ENCODE data around the gene ETV3. TPM values are rescaled to one million over a fixed set of nuclear protein-coding genes. Genes with fewer than 3 reads are reported as not detected.

ETV3 gene
- total and polyA plus RNA-seq, 2 experiments from 2014 or later, result 5.2 to 10.6 TPM

DNA sequence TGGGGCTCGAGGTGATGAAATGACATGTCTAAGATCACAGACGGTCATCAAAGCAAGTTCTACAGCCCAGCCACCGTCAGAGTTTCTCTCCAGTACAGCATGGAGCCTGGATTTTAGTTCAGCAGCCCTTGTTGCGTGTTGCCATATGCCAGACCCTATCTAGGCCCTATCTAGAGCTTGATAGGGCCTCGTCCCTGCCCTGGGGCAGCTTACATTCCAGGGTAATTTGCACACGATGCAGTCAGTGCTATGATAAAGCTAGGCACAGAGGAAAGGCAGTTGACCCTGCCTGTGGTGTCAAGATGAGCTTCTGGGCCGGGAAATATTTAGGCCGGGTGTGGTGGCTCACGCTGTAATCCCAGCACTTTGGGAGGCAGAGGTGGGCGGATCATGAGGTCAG, 57.5 kb downstream of the ETV3 start:
- 65 to 73% methylated on average over 10 of the region's 10 CpGs for WGBS, 2 experiments (ENCODE audit: low coverage in 1 of 2, low lambda C conversion rate in 2 of 2, missing lambda C conversion rate in 2 of 2)
- H3F3A ChIP-seq (ENCODE audit: insufficient read depth), result no peaks in the 10 kb centered on the region
- H3K9me3 ChIP-seq (ENCODE audit: low read depth), result no peaks in the 10 kb centered on the region
- no peaks in the 10 kb centered on the region for H3K79me2 ChIP-seq (ENCODE audit: insufficient read depth)
- H3K4me1 ChIP-seq (ENCODE audit: insufficient read depth), result no peaks in the 10 kb centered on the region
- H3K4me3 ChIP-seq, result no peak overlapping the region
- no peaks in the 10 kb centered on the region; the same call in 1 of the 2 replicates for H3K27me3 ChIP-seq (replicated peaks; ENCODE audit: insufficient read depth)
- DNase-seq, result no peak
- no peak overlapping the region for H2AFZ ChIP-seq
- H4K20me1 ChIP-seq (ENCODE audit: insufficient read depth), result no peaks in the 10 kb centered on the region
- no peak for TF ChIP-seq EZH2phosphoT487 (IDR thresholded peaks at IDR 0.05; ENCODE audit: insufficient read depth, low read depth)
- TF ChIP-seq EZH2 (IDR thresholded peaks at IDR 0.05; ENCODE audit: insufficient read depth, poor library complexity, severe bottlenecking), result no peak
- no peak overlapping the region for H3K4me2 ChIP-seq (ENCODE audit: unreplicated experiment)
- no peak overlapping the region for H3K9ac ChIP-seq
- no peaks in the 10 kb centered on the region for H3K9me2 ChIP-seq (ENCODE audit: insufficient read depth)
- H3K36me3 ChIP-seq (ENCODE audit: low read depth), result no peaks in the 10 kb centered on the region
- in situ Hi-C loops (cut with MboI), result no loop called here
- H3K27ac ChIP-seq, result no peak overlapping the region

DNA sequence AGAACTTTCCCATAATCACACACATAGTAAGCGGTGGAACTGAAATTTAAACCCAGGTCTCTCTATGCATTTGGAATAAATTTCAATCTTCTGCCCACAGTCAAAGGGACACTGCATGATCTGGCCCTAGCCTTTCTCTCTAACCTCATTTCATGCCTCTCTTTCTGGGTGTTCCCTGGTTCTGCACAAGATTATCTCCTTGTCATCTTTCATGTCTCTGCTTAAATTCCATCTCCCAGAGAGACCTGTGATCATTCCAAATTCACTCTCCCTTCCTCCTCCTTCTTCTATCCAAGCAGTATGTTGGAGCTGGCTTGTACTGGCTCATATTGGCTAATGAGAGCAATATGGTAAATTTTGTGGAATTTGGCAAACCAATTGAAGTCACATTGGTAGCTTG, 60.8 kb downstream of the ETV3 start:
- Histone ChIP-seq H3K9me3 (ENCODE audit: low read depth) (no peaks in the 10 kb centered on the region), H3F3A (ENCODE audit: insufficient read depth) (no peaks in the 10 kb centered on the region), H4K20me1 (ENCODE audit: insufficient read depth) (no peaks in the 10 kb centered on the region), H3K27ac (no peak overlapping the region), H3K9ac (no peak overlapping the region), H3K4me3 (no peak overlapping the region), H3K9me2 (ENCODE audit: insufficient read depth) (no peaks in the 10 kb centered on the region), H3K36me3 (ENCODE audit: low read depth) (no peaks in the 10 kb centered on the region), H3K4me1 (ENCODE audit: insufficient read depth) (no peaks in the 10 kb centered on the region), H3K27me3 (replicated peaks; ENCODE audit: insufficient read depth) (peaks cover 2% of the 10 kb centered on the region), H2AFZ (no peak overlapping the region), H3K4me2 (ENCODE audit: unreplicated experiment) (no peak overlapping the region), H3K79me2 (ENCODE audit: insufficient read depth) (no peaks in the 10 kb centered on the region)
- in situ Hi-C loops (cut with MboI), result no loop called here
- DNase-seq, result no peak
- 56 to 65% methylated on average over 1 of the region's 1 CpG for WGBS, 2 experiments (ENCODE audit: low coverage in 1 of 2, low lambda C conversion rate in 2 of 2, missing lambda C conversion rate in 2 of 2)
- no peak for TF ChIP-seq EZH2 (IDR thresholded peaks at IDR 0.05; ENCODE audit: insufficient read depth, poor library complexity, severe bottlenecking)
- TF ChIP-seq EZH2phosphoT487 (IDR thresholded peaks at IDR 0.05; ENCODE audit: insufficient read depth, low read depth), result no peak

GRCh38 chr1:157073944-157074685, 64.1 kb downstream of the ETV3 start:
- no peak overlapping the region for H3K27ac ChIP-seq
- H3K9ac ChIP-seq, result no peak overlapping the region
- peak overlapping the region; percentile 43 for H3K4me3 ChIP-seq
- H2AFZ ChIP-seq, result peak overlapping the region; percentile 88
- peak overlapping the region; percentile 38 for H3K4me2 ChIP-seq (ENCODE audit: unreplicated experiment)
- H3K27me3 ChIP-seq (replicated peaks; ENCODE audit: insufficient read depth), result peaks cover 16% of the 10 kb centered on the region
- H3K9me3 ChIP-seq (ENCODE audit: low read depth), result no peaks in the 10 kb centered on the region
- no peaks in the 10 kb centered on the region for H3K4me1 ChIP-seq (ENCODE audit: insufficient read depth)
- H3K36me3 ChIP-seq (ENCODE audit: low read depth), result no peaks in the 10 kb centered on the region
- in situ Hi-C loops (cut with MboI), result no loop called here
- no peaks in the 10 kb centered on the region for H3K79me2 ChIP-seq (ENCODE audit: insufficient read depth)
- no peaks in the 10 kb centered on the region for H3K9me2 ChIP-seq (ENCODE audit: insufficient read depth)
- no peaks in the 10 kb centered on the region for H4K20me1 ChIP-seq (ENCODE audit: insufficient read depth)
- TF ChIP-seq EZH2phosphoT487 (IDR thresholded peaks at IDR 0.05; ENCODE audit: insufficient read depth, low read depth) (no peak), EZH2 (IDR thresholded peaks at IDR 0.05; ENCODE audit: insufficient read depth, poor library complexity, severe bottlenecking) (no peak)
- DNase-seq, result peak; percentile 86
- 22 to 24% methylated on average over 34 of the region's 35 CpGs for WGBS, 2 experiments (ENCODE audit: low coverage in 1 of 2, low lambda C conversion rate in 2 of 2, missing lambda C conversion rate in 2 of 2)
- no peaks in the 10 kb centered on the region for H3F3A ChIP-seq (ENCODE audit: insufficient read depth)

Other genes with a start within 250 kb of the ETV3 start
- gene PEAR1, start 244.7 kb downstream of the ETV3 start, total RNA-seq (2014; rRNA removed; shearing (Covaris generic)), result 1.0 and 2.2 TPM in 2 replicates
- 0.71 and 1.2 TPM in 2 replicates for gene PEAR1, start 244.7 kb downstream of the ETV3 start, polyA plus RNA-seq (2016; fragmentation: Nextera tagmentation; extraction: Ambion mirVana)
- gene LRRC71, start 217.8 kb downstream of the ETV3 start, total RNA-seq (2014; rRNA removed; shearing (Covaris generic)), result 0.32 TPM in 1 of 2 replicates, not detected in the other
- not detected in 2 replicates for gene LRRC71, start 217.8 kb downstream of the ETV3 start, polyA plus RNA-seq (2016; fragmentation: Nextera tagmentation; extraction: Ambion mirVana)
- gene ARHGEF11, start 92.7 kb downstream of the ETV3 start, total RNA-seq (2014; rRNA removed; shearing (Covaris generic)), result 23.0 and 26.6 TPM in 2 replicates
- 11.0 and 13.3 TPM in 2 replicates for gene ARHGEF11, start 92.7 kb downstream of the ETV3 start, polyA plus RNA-seq (2016; fragmentation: Nextera tagmentation; extraction: Ambion mirVana)
- not detected in 2 replicates for gene ETV3L, start 38.6 kb downstream of the ETV3 start, total RNA-seq (2014; rRNA removed; shearing (Covaris generic))
- not detected in 2 replicates for gene ETV3L, start 38.6 kb downstream of the ETV3 start, polyA plus RNA-seq (2016; fragmentation: Nextera tagmentation; extraction: Ambion mirVana)

Measured in GM23248 (cell line).